ENCODE data around the gene URI1. TPM values are rescaled to one million over a fixed set of nuclear protein-coding genes. Genes with fewer than 3 reads are reported as not detected.

The URI1 gene
- polyA plus RNA-seq, 1 of the 3 experiments (the other 2 are of a cell fraction): 32.4 TPM

DNA sequence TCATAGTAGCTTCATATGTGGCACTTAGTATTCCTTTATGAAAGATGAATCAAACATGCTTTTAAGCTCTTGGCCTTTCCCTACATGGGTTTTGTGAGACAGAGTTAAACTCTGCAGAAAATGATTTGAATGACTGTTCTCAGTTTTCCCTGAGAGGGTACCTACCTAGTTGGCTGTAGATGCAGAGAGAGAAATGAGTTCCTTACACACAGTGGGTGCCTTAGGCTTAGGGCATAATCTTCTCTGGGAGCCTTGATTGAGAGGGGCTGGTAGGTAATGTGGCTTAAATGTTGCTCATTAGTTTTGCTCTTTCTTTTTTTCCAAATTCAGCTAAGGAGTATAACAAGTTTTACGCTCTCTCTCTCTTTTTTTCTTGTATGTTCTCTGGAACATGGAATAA lies 3.0 kb downstream of the URI1 start:
- Histone ChIP-seq H3K4me3 (ENCODE audit: low read depth in 2 of 2, low read length in 1 of 2) (no peak overlapping the region), H3F3A (replicated peaks; ENCODE audit: insufficient read depth) (peaks cover 8% of the 10 kb centered on the region), H3K4me1 (ENCODE audit: control insufficient read depth in 1 of 2, insufficient read depth in 2 of 2, low read depth in 1 of 2, low read length in 1 of 2) (peaks cover 4 to 6% of the 10 kb centered on the region in 2 experiments; a peak in 3 of 4 replicates), H3K9ac (no peak overlapping the region), H3K9me2 (no peaks in the 10 kb centered on the region), H3K27ac (ENCODE audit: low read depth in 2 of 2, low read length in 1 of 2) (peak overlapping the region in 1 of 2 experiments; percentile 47; a peak in 2 of 4 replicates), H3K36me3 (replicated peaks in 1 of 2; ENCODE audit: control insufficient read depth in 1 of 2, insufficient read depth in 2 of 2, low read length in 1 of 2) (no peaks in the 10 kb centered on the region), H3K9me3 (no peaks in the 10 kb centered on the region), H3K4me2 (0 out of 2 replicates have a peak overlapping the region, but pooled peaks have one; percentile 17), H3K27me3 (ENCODE audit: insufficient read depth) (no peaks in the 10 kb centered on the region), H2AFZ (ENCODE audit: low read depth) (no peak overlapping the region), H4K20me1 (ENCODE audit: insufficient read depth) (peaks cover 53% of the 10 kb centered on the region), H3K79me2 (ENCODE audit: insufficient read depth) (peaks cover 69% of the 10 kb centered on the region)
- WGBS (ENCODE audit: low lambda C conversion rate): 98% methylated on average over 1 of the region's 1 CpG
- CTCF ChIA-PET: interaction anchor here (0.6 to 2.5 kb wide), 5 partner anchors 13 to 58 kb away, joined by 3 to 13 read pairs (median 4); no protein-coding TSS in a partner anchor
- TF ChIP-seq FOSL2 (IDR thresholded peaks at IDR 0.05; ENCODE audit: borderline replicate concordance, low read depth) (no peak), IRF3 (IDR thresholded peaks at IDR 0.05; ENCODE audit: low read depth, low read length) (no peak), JUND (IDR thresholded peaks at IDR 0.05) (no peak), RCOR1 (IDR thresholded peaks at IDR 0.05; ENCODE audit: low read length) (no peak), RFX5 (IDR thresholded peaks at IDR 0.05; ENCODE audit: low read length) (no peak), NFIC (IDR thresholded peaks at IDR 0.05; ENCODE audit: borderline replicate concordance) (no peak), NRF1 (IDR thresholded peaks at IDR 0.05; ENCODE audit: low read depth, low read length) (no peak), SIN3A (IDR thresholded peaks at IDR 0.05; ENCODE audit: borderline replicate concordance, low read depth, low read length) (no peak), EZH2phosphoT487 (IDR thresholded peaks at IDR 0.05; ENCODE audit: borderline replicate concordance, low read depth) (no peak), TEAD4 (IDR thresholded peaks at IDR 0.05; ENCODE audit: borderline replicate concordance, insufficient read depth) (no peak), RAD21 (IDR thresholded peaks at IDR 0.05; ENCODE audit: low read length) (no peak)
- POLR2A ChIA-PET: interaction anchor here (0.6 kb wide), 1 partner anchor 613 kb away, joined by 3 read pairs; no protein-coding TSS in a partner anchor
- DNase-seq: no peak

DNA sequence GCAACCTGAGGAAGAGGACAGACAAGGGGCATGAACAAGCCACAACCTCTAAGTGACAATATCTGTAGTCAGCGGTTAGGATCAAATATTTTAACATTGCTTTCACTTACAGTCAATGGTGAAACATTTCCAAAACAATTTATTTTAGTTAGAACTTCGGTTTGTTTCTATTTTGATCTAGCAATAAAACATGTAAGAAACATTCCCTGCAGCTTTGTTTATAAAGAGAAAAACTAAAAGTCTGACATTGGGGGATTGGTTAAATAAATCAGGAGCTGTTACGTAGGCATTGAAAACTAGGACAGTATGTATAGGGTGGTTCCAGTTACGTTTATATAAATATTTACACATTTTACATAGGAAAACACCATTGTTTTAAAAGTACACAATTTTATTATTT lies 3.4 kb downstream of the URI1 start:
- Histone ChIP-seq H3K9ac (no peak overlapping the region), H3K9me2 (no peaks in the 10 kb centered on the region), H3K9me3 (no peaks in the 10 kb centered on the region), H3F3A (replicated peaks; ENCODE audit: insufficient read depth) (peaks cover 8% of the 10 kb centered on the region), H2AFZ (ENCODE audit: low read depth) (no peak overlapping the region), H4K20me1 (ENCODE audit: insufficient read depth) (peaks cover 57% of the 10 kb centered on the region), H3K27me3 (ENCODE audit: insufficient read depth) (no peaks in the 10 kb centered on the region), H3K4me1 (ENCODE audit: control insufficient read depth in 1 of 2, insufficient read depth in 2 of 2, low read depth in 1 of 2, low read length in 1 of 2) (peaks cover 4 to 6% of the 10 kb centered on the region in 2 experiments; a peak in 3 of 4 replicates), H3K4me2 (no peak overlapping the region), H3K27ac (ENCODE audit: low read depth in 2 of 2, low read length in 1 of 2) (no peak overlapping the region), H3K36me3 (replicated peaks in 1 of 2; ENCODE audit: control insufficient read depth in 1 of 2, insufficient read depth in 2 of 2, low read length in 1 of 2) (no peaks in the 10 kb centered on the region), H3K4me3 (ENCODE audit: low read depth in 2 of 2, low read length in 1 of 2) (no peak overlapping the region), H3K79me2 (ENCODE audit: insufficient read depth) (peaks cover 73% of the 10 kb centered on the region)
- ChIA-PET POLR2A (interaction anchor here (1.0 kb wide), 1 partner anchor 19 kb away, joined by 5 read pairs; no protein-coding TSS in a partner anchor), CTCF (interaction anchor here (1.9 to 2.5 kb wide), 2 partner anchors 14 to 21 kb away, joined by 6 to 13 read pairs; no protein-coding TSS in a partner anchor)
- 85% methylated on average over 4 of the region's 4 CpGs for WGBS (ENCODE audit: low lambda C conversion rate)
- TF ChIP-seq, protein P1, sequence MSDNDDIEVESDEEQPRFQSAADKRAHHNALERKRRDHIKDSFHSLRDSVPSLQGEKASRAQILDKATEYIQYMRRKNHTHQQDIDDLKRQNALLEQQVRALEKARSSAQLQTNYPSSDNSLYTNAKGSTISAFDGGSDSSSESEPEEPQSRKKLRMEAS (IDR thresholded peaks at IDR 0.05; ENCODE audit: low read depth): no peak
- TF ChIP-seq RAD21 (IDR thresholded peaks at IDR 0.05; ENCODE audit: low read length) (no peak), REST (IDR thresholded peaks at IDR 0.05; ENCODE audit: low read depth, low read length) (no peak), EP300 (IDR thresholded peaks at IDR 0.05; ENCODE audit: borderline replicate concordance in 1 of 2, low read depth in 1 of 2, low read length in 1 of 2) (no peak), TAF1 (IDR thresholded peaks at IDR 0.05; ENCODE audit: borderline replicate concordance, low read depth, low read length) (no peak), FOXM1 (IDR thresholded peaks at IDR 0.05; ENCODE audit: low read depth) (no peak)
- TF ChIP-seq, protein P2, sequence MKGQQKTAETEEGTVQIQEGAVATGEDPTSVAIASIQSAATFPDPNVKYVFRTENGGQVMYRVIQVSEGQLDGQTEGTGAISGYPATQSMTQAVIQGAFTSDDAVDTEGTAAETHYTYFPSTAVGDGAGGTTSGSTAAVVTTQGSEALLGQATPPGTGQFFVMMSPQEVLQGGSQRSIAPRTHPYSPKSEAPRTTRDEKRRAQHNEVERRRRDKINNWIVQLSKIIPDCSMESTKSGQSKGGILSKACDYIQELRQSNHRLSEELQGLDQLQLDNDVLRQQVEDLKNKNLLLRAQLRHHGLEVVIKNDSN (IDR thresholded peaks at IDR 0.05; ENCODE audit: borderline replicate concordance, low read depth): no peak
- DNase-seq: no peak

All from SK-N-SH (cell line).